HG03175 (cell line): ENCODE measurements around the gene SLC38A3.
"Not testable (repeated sequence)": the region's sequence is repeated elsewhere in the genome, so short reads cannot be mapped to it uniquely, and the experiment has no call there.

Source experiments
- ATAC-seq: cut with Tn5 transposase; IDR thresholded peaks from one replicate; pipeline ENCODE4 v1.9.1; 2021; ENCODE audit warnings: mild to moderate bottlenecking, moderate library complexity; ENCODE audit not compliant: unreplicated experiment

The SLC38A3 gene

DNA sequence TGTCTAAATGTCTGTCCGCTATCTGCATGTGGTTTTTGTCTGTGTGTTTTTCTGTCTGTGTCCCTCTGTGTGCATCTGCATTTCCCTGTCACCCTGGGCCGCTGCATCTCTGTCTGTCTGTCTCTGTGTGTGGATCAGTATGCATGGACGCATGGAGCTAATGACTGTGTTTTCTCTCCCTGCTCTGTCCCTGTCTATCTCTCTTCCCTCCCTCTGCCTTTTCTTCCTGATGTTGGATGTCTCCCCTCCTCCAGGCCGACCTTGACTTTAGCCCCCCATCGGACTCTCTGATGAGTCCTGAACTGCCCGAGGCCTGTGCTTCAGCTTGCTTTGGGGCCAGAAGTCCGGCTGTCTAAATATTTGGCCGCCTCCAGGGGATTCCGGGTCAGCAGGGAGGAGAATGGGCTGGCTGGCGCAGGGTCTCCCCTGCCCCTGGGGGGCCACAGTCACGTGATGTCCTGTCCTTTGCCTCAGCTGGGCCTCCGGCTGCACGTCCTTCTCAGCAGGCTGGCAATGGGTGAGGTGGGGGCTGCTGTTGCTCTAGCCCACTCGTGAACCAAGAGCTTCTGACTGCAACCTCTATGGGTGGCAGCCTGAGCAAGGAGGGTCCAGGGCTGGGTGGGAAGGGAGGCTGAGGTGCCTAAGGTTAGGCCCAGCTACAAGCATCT is 3.7 kb downstream of the SLC38A3 start:
- no peak for ATAC-seq

DNA sequence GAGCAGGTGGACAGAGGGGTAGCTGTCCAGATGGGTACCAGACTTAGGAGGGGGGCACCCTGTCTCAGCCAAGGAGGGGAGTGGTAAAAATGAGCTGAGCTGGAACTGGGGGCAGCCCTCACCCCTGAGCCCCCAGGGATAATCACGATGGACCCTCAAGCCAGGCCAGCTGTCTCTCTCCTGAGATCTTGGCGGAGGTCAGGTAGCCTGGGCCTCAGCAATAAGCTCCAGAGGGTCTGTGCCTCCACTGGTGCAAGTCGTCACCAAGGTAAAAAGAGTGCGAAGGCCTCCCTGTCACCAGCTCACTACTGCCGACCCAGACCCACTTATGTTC is 5.1 kb downstream of the SLC38A3 start:
- ATAC-seq: no peak

DNA sequence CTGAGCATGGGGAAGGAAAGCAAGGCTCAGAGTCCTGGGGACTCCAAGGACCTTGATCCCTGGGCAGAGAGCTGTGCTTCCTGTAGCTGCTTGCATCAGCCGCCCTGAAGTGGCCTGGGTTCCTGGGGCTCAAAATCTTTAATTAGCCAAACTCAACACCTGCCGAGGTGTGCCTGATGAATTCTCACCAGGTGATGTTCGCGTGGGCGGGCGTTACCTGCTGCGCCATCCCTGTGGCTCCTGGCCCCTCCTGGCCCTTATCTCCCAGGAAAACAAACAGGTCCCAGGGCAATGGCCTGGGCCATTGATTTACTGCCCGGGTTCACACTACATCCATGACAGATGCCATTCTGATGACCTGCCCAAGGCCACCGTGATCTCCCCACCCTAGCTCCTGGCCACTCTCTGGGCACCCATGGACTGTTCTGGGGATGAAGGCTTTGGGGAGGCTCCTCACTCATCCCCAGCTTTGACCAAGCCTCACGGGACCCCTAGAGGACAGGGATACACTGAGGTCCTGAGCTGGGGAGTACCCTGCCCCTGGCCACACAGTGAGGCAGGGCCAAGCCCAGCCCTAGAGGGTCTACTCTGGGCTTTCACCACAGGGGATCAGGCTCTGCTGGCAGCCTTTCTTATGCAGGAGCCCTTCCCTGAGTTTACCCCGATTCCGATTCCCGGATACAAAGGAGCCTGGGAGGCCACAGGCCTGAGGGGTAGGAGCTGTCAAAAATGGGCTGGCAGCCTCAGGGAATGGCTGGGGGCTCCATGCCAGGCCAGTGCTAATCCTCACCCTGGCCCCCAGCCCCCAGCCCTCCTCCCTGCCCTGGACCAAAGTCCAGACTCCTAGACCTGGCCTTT is 5.7 kb downstream of the SLC38A3 start:
- no peak for ATAC-seq

GRCh38 chr3:50211368-50211717 is 6.3 kb downstream of the SLC38A3 start:
- ATAC-seq: not testable (repeated sequence)

GRCh38 chr3:50211930-50212329 is 6.9 kb downstream of the SLC38A3 start:
- no peak for ATAC-seq

DNA sequence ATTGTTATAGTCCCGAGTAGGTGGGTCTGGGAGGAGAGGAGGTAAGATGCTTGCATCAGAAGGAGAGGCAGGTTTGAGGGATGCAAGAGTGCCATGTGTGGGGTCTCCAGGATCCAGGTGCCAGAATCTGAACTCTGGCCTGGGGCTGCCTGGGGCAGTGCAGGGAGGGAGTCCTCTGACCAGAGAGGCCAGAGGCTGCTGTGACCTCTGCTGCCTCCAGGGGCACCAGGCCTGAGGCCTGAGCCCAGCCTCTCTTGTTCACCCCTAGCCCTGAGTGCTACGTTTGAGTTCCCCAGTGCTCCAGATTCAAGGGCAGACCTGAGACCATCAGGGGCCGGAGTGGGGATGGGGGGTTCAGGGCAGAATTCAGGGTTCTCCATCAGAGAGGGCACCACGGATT is 7.4 kb downstream of the SLC38A3 start:
- ATAC-seq: no peak

GRCh38 chr3:50212971-50213370 is 7.9 kb downstream of the SLC38A3 start:
- no peak for ATAC-seq

- ATAC-seq: no peak
These were observed 8.3 kb downstream of the SLC38A3 start for GRCh38 chr3:50213373-50213772.

DNA sequence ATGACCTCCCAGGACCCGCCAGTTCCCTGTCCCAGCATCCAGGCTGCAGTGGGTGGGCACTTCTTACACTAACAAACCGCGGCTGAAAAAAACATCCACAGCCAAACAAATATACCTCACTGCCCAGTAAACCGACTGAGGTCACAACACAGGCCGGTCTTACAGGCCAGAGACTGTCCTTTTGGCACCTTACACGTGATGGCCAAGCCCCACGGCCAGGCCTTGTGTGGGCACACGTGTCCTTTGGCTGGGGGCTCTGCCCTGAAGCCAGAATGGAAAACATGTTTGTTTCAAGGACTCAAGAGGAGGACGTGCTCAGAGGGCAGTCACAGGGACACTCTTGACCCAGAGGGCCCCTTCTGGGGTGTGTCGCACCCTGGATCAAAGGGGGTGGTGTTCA is 9.8 kb downstream of the SLC38A3 start:
- ATAC-seq: no peak

DNA sequence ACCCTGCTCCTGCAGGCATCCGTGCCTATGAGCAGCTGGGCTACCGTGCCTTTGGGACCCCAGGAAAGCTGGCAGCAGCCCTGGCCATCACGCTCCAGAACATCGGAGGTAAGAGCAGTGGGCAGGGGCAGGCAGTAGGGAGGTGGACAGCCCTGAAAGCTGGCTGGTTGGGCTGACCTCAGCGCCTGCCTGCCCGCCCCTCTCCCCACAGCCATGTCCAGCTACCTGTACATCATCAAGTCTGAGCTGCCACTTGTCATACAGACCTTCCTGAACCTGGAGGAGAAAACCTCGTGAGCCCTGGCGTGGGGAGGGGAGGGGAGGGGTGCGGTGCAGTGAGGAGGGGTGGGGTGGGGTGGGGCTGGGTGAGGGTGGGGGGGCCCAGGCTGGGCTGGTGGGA is 10.5 kb downstream of the SLC38A3 start:
- no peak for ATAC-seq

DNA sequence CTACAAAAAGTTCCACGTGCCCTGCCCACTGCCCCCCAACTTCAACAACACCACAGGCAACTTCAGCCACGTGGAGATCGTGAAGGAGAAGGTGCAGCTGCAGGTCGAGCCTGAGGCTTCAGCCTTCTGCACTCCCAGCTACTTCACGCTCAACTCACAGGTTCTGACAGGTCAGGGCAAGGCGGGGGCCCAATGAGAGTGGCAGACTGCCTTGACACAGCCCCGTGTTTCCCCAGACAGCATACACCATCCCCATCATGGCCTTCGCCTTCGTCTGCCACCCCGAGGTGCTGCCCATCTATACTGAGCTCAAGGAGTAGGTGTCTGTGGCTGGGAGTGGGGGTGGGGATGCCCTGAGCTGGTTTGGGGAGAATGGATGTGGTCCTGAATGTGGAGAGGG is 12.6 kb downstream of the SLC38A3 start:
- no peak for ATAC-seq

GRCh38 chr3:50218448-50218847 is 13.4 kb downstream of the SLC38A3 start:
- ATAC-seq: no peak

GRCh38 chr3:50219285-50219684 is 14.2 kb downstream of the SLC38A3 start:
- no peak for ATAC-seq

DNA sequence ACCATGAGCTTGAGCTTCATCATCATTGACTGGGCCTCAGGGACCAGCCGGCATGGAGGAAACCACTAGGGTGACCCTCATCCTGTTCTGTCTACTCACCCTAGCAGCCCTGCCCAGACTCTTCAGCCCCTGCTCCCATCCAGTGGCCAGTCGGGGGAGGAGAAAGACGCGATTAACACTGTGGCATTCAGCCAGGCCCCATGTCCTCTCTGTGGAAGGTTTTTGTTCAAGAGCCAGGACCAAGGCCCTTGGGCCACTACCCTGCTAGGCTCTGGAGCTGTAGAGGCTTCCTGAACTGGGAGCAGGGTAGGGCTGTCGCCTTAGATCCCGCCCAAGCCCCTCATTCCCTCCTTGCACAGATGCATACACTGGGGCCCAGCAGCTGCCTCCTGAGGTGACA is 15.0 kb downstream of the SLC38A3 start:
- ATAC-seq: no peak

DNA sequence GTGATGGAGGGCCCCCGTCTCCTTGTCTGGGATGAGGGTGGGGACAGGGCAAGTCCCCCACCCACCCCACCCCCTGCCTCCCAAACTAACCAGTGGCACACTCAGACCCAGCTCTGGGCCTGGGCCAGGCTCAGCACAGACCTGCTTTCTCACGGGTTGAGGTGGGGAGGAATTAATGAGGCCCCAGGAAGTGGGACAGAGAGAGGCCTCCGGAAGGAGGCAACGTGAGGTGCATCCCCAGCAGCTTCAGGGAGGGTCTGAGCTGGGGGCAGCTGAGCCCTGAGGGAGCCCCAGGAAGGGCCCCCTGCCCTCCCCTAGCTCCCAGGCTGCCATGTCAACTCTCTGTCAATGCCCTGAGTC is 16.0 kb downstream of the SLC38A3 start:
- ATAC-seq: no peak

DNA sequence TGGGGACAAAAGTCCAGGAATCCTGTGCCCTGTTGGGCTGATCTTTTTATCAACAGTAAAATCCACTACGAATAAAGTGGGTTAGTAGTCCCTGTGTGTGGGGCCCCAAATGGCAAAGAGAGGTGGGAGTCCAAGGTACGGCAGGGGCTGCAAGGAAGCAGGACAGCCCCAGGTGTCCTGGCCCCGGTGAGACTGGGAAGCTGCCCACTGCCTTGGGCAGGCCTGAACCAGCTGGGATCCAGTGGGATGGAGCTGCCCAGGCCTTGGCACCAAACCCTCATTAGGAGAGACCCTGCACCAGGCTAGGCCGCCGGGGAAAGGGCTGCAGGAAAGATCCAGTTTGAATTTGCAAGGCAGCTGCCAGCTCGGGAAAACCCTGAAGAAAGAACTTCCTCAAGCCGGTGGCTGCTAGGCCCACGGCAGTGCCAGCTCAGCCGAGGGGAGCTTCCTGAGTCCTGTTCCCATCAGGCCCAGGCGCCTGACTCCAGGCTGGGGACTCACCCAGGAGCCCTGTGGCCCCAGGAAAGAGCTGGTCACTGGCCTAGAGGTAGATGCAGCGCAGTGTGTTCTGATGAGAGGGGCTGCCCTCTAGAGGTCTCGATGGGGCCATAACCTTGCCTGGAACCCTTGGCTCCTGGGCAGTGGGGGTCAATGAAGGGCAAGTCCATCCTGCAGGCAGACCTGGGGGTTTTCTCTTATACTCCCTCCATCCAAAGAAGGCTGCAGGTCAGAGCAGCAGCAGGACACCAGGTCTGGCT is 16.5 kb downstream of the SLC38A3 start:
- no peak for ATAC-seq

- no peak for ATAC-seq
These were observed 17.1 kb downstream of the SLC38A3 start for GRCh38 chr3:50222169-50222528.

- ATAC-seq: no peak
These were observed 19.6 kb downstream of the SLC38A3 start for GRCh38 chr3:50224639-50225038.

- peak; percentile 4 for ATAC-seq
These were observed 21.9 kb downstream of the SLC38A3 start for GRCh38 chr3:50226888-50227389.

- peak; percentile 88 for ATAC-seq
These were observed 22.5 kb downstream of the SLC38A3 start for GRCh38 chr3:50227390-50228183.

DNA sequence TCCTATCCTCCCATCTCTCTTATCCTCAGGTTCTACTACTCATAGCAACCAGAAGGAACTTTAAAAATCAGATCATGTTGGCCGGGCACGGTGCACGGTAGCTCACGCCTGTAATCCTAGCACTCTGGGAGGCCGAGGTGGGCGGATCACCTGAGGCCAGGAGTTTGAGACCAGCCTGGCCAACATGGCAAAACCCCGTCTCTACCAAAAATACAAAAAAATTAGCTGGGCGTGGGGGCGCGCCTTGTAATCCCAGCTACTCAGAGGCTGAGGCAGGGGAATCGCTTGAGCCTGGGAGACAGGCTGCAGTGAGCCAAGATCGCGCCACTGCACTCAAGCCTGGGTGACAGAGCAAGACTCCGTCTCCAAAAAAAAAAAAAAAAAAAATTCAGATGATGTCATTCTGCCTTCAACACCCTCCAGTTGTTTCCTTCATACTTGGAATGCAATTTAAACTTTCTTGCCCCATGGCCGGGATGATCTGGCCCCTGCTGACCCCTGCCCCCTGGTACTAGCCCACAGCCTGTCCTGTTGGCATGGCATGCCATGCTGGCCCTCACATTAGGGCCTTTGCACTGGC is 23.2 kb downstream of the SLC38A3 start:
- ATAC-seq: not testable (repeated sequence)
